ENCODE measurements around the gene SDK1.

SDK1 gene

GRCh38 chr7:3757059-3757458, 456.0 kb downstream of the SDK1 start:
- no peak for DNase-seq

DNA sequence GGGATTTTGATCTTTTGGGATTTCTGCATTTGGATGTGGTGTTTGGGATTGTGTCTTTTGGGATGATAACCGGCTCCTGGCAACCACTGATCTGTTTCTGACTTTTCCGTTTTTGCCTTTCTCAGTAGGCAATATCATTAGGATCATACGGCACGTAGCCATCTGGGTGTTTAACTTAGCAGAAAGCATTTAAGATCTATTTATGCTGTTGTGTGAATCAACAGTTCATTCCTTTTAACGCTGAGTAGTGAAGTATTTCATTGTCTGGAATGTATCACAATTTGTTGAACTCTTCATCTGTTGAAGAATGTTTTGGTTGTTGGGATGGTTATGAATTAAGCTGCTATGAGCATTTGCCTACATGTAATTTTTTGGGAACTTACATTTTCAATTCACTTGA, 459.6 kb downstream of the SDK1 start:
- no peak for DNase-seq

DNA sequence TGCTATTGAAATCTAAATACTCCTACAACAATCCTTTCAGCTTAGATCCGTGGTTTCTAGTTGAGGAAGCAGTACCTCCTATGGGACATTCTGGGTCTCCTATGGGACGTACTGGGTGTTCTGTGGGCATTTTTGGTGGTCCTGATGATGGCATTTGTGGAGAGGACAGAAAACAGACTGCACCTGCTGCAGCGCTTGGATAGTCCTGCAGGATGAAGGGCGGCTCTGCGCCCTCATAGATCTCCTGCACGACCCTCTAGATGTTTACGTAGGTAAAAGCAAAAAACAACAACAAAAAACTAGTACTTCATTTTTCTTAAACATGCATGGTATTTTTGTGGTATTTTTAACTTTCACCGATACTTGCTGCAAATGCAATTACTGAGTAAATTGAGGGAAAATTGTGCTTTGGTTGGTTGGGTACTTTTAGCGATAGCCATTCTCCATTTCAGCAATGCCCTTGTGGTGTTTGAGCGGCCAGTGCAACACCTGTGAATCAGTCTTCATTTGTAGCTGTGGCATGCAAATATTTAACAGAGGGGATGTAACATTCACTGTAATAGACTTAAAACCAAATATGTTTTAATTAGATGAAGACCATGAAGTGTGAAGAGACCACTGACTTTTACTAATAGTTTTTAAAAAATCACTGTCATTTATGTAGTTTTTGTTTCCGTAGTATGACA, 461.2 kb downstream of the SDK1 start:
- no peak for DNase-seq

DNA sequence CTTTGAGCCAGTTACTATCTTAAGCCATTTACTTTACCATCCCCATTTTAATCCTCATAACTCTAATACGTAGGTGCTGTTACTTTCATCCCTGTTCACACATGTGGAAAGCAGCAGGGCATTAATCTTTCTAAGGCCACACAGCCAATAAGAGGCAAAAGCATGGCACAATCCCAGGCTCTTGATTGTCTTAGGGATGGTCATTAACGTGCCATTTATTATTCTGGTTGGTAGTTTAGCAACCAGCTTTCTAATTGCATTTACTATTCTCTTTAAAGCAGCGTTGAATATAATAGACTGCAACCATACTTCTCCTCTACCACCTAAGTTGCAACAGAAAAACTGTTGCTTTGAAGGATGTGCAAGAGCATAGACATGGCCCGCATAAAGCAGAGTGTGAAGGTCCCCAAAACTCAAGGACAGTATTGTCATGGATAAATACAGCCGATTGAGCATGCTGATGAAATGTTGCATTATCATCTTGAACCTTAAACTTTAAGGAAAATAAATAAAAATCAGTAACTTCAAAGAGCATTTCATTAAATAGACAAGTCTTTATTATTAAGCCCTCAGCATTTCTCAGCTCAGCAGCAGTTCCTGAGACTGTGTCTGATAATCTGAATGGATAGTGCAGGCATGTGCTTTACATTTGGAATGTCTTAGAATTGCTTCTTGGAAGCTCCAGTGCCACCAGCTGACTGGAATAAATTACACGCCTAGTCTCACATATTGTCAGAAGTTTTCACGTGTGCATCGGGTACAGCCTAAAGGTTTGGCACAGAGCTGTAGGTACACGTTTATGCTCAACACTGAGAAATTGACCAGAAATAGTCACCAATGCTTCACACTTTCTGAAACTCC, 467.1 kb downstream of the SDK1 start:
- no peak for DNase-seq

DNA sequence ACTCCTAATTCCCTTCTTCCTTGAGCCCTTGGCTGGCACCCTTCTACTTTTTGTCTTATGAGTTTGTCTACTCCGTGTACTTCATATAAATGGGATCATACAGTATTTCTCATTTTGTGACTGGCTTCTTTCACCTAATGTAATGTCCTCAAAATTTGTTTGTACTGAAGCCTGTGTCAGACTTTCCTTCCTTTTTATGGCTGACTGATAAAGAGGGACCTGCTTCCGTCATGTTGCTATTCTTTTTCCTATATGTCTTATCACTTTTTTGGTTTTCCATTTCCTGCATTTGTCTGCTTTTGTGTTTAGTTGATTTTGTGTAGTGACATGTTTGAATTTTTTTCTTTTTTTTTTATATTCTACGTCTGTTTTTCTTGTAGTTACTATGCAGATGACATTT, 470.9 kb downstream of the SDK1 start:
- DNase-seq = no peak

DNA sequence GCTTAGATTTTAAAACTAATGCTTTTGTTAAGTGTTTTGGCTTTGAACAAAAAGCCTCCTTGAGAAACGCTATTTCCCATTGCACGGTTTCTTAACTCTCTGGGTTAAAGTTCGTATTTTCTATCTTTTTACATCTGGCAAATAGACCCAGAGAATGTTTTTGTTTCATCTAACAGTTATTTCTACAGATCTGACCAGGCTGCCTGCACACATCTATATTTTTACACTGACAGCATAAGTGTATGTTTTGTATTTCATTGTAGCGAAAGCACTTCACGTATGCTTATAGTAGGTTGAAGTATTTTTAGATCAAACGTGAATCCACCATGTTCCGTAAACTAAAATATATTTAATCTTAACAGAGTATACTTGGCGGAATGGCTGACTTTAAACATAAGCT, 477.3 kb downstream of the SDK1 start:
- DNase-seq = no peak

GRCh38 chr7:3780016-3780415, 479.0 kb downstream of the SDK1 start:
- no peak for DNase-seq

DNA sequence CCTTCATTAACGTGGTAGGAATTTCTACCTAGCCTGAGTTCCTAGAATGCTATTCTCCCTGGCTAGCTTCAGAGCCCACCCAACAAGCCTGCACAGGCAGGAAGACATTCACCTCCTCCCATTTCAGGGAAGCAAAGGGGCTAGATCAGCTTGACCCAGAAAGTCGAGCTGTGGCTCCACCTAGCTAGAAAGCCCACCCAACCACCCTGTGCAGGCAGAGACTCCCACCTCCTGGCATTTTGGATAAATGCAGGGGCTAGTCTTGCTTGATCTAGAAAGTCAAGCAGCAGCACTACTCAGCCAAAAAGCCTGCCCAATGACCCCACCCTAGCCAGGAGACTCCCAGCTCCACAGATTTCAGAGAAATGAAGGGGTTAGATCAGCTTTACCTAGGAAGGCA, 479.5 kb downstream of the SDK1 start:
- no peak for DNase-seq

DNA sequence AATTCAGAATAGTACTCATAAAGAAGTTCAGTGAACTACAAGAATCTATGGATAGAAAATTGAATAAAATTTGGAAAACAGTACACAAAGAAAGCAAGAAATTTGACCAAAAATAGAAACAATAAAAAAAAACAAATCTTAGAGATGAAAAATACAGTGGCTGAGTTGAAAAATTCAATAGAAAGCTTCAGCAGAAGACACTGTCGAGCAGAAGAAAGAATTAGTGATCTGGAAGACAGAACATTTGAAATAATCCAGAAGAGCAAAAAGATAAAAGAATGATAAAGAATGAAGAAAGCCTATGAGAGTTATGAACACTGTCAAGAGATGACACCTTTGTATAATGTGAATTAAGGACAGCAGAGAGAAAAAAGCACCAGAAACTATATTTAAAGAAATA, 480.6 kb downstream of the SDK1 start:
- no peak for DNase-seq

- no peak for DNase-seq
Measured at GRCh38 chr7:3787717-3788264, 486.7 kb downstream of the SDK1 start.

GRCh38 chr7:3790803-3791202, 489.8 kb downstream of the SDK1 start:
- no peak for DNase-seq

DNA sequence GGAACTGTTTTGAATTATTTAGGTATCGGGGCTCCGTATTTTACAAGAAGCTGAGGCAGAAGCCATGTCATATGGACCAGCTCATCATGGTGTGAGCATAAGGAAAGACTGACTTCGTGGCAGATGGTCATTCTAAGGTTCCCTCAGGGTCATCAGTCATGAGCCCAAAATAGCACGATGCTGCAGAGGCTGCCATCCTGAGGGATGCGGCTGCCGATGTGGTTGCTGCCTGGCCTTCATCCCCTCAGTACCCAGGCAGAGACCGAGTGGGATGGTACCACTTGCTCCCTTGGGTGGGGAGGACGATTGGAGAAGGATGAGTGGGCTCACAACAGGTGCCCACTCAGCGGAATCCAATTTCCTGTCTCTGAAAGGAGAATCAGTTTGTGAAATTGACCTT, 490.3 kb downstream of the SDK1 start:
- DNase-seq = no peak

GRCh38 chr7:3795141-3795540, 494.1 kb downstream of the SDK1 start:
- no peak for DNase-seq

DNA sequence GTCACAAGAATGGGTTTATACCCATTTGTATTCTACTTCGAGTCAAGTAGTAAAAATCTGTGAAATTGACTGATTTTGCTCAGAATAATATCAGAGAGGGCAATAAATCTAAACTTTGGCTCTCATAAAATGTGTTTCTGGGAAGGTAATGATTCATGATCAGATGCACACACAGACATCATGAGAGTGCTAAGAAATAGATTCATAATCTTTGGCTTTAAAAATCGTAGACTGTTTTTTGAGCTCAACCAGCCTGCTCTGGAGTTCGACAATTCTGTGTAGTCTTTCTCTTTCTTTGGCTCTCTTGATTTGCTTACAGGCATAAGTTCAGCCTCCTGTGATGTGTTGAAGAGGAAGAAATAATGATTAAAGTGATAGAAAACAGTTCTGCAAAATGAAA, 494.7 kb downstream of the SDK1 start:
- DNase-seq = no peak

- DNase-seq = no peak
Measured at GRCh38 chr7:3805151-3805550, 504.1 kb downstream of the SDK1 start.

DNA sequence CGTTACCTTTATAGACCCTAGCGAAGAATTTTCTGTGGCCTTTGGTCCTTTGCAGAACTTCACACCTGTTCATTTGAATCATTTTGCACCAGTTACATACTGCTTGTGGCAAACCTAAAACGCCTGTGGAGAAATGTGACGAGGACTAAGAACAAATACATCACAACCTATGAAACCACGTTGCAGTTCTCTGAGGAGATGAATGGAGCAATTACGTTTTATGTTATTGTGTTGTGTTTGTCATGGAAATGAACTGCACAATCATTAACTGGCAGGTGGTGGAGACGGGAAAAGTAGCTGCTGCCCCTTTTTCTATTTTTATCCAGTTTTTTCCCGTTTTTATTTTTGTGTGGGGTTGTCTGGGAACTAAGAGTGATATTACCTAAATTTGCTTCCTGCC, 505.5 kb downstream of the SDK1 start:
- DNase-seq = no peak

DNA sequence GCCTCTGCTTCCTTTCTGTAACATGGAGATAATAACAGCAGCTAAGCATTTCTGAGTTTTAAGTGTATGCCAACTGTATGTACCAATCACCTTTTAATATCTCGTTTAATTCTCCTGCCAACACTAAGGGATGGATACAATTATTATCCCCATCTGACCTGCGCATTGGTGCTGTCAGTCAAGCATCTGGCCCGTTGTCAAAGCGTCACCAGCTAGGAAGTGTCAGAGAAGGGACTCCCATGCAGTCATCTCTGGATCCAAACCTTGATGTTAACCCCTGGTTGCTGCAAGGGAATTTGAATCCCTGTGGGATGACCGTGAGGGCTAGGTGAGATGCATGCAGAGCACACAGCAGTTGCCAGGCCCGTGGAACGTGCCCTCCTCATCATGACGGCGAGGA, 506.8 kb downstream of the SDK1 start:
- DNase-seq = no peak

DNA sequence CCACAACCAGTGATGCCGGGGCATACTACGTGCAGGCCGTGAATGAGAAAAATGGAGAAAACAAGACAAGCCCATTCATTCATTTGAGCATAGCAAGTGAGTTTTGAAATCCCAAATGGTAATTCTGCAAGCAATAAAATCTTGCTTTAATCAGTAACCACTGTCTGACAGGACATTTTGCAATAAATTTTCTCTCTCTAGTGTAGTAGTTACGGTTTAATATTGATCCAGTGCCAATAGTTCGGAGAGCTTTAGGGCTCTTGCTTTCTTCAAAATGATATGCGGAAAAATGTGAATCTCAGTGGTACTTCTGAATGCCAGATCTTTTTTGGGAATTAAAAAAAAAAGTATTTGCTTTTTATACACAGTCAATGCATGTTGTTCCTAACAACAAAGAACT, 520.4 kb downstream of the SDK1 start:
- DNase-seq = no peak

DNA sequence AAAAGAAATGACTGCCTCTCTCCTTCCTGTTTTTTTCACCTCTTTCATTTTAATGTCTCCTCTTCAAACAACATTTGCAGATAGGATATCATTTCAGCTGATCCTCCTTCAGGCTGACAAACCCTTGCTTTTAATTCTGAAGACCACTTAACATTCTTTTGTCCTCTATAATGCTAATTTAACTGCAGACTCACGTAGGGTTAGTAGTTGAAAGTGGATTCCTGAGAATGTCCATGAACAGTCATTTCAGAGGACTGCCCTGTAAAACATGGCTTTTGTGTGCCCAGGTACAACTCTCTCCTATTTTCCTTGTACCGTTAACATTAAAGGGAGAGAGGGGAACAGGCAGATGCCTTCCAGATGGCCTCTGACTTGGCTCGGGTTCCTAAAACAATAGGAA, 524.4 kb downstream of the SDK1 start:
- DNase-seq = no peak

- DNase-seq = no peak
Measured at GRCh38 chr7:3832199-3832598, 531.1 kb downstream of the SDK1 start.

GRCh38 chr7:3835109-3835508, 534.1 kb downstream of the SDK1 start:
- DNase-seq = no peak

- no peak for DNase-seq
Measured at GRCh38 chr7:3836855-3837254, 535.8 kb downstream of the SDK1 start.

DNA sequence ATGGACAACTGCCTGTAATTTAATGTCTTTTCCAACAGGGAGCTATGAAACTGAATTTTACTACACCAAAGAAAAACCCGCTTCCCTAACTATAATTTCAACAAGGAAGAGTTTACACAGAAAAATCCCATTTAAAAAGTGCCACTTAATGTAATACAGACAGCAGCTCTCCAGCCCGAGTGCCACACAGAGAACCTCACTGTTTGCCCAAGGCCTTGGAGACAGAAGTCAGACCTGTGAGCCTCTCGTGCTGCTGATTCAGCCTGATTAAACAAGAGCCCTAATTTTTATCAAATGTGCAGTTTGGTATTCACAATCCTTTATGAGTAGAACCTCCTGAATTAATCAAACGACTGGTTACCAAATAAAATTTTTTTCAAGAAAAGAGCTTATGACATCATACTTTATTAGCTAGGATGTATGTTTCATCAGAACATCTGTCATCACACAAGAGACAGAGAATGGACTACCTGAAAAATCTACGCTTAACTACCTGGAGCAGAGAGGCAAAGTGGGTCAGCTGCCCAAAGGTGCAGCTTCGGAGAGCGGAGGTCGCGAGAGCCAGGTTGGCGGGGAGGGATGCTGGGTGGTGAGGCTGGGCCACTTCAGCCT, 543.6 kb downstream of the SDK1 start:
- DNase-seq = no peak

- DNase-seq = no peak
Measured at GRCh38 chr7:3846738-3847137, 545.7 kb downstream of the SDK1 start.
